ENCODE measurements around the gene PABPC1L. TPM values are rescaled to one million over a fixed set of nuclear protein-coding genes. Genes with fewer than 3 reads are reported as not detected.

PABPC1L gene
- total RNA-seq, 1 donor from 2014 or later: 45.3 TPM

DNA sequence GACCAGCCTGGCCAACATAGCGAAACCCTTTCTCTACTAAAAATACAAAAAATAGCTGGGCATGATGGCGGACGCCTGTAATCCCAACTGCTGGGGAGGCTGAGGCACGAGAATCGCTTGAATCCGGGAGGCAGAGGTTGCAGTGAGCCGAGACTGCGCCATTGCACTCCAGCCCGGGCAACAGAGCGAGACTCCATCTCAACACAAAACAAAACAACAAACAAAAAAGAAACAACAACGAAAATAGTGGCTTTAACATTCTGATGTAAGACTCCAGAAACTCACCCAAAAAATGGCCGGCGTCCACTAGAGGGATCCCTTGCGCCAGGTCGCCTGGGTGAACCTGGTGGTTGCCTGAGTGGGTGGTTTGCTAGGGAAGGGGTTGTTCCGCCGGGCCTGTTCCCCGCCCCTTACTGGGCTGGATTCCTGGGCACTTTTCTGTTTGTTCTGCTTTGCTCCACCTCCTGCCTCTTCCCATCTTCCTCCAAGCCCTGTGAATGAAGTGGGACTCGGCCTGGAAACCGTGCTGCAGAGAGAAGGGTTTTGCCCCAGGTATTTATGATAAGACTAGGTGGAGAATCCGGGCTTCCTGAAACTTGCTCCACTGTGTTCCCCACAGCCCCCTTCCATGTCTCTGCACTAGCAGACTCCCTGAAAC lies 1.5 kb downstream of the PABPC1L start:
- peak overlapping the region; percentile 71 for H3K4me3 Mint-ChIP-seq
- H3K27me3 Mint-ChIP-seq (ENCODE audit: insufficient read depth, low read depth): no peaks in the 10 kb centered on the region
- peaks cover 7% of the 10 kb centered on the region for H3K79me2 ChIP-seq (ENCODE audit: low read depth)
- no peaks in the 10 kb centered on the region for H3K9me3 Mint-ChIP-seq
- H4K20me1 ChIP-seq (ENCODE audit: low read depth): peaks cover 22% of the 10 kb centered on the region
- H3F3A ChIP-seq (ENCODE audit: low read depth): peaks cover 42% of the 10 kb centered on the region
- no peaks in the 10 kb centered on the region for H3K27me3 ChIP-seq
- no peak overlapping the region for H3K9ac ChIP-seq
- peak overlapping the region; percentile 92 for H3K4me2 ChIP-seq
- no peak overlapping the region for H3K27ac ChIP-seq
- H3K4me1 Mint-ChIP-seq: peaks cover 13% of the 10 kb centered on the region
- H3K27ac Mint-ChIP-seq: no peak overlapping the region
- peaks cover 8% of the 10 kb centered on the region for H3K36me3 Mint-ChIP-seq
- H3K36me3 ChIP-seq: peaks cover 5% of the 10 kb centered on the region
- H2AFZ ChIP-seq (replicated peaks): peak overlapping the region; percentile 22
- peaks cover 8% of the 10 kb centered on the region for H3K4me1 ChIP-seq
- no peaks in the 10 kb centered on the region for H3K9me3 ChIP-seq (ENCODE audit: low read depth)
- TF ChIP-seq EZH2 (IDR thresholded peaks at IDR 0.05) (no peak), EZH2phosphoT487 (IDR thresholded peaks at IDR 0.05) (no peak)
- TF ChIP-seq, protein P1, sequence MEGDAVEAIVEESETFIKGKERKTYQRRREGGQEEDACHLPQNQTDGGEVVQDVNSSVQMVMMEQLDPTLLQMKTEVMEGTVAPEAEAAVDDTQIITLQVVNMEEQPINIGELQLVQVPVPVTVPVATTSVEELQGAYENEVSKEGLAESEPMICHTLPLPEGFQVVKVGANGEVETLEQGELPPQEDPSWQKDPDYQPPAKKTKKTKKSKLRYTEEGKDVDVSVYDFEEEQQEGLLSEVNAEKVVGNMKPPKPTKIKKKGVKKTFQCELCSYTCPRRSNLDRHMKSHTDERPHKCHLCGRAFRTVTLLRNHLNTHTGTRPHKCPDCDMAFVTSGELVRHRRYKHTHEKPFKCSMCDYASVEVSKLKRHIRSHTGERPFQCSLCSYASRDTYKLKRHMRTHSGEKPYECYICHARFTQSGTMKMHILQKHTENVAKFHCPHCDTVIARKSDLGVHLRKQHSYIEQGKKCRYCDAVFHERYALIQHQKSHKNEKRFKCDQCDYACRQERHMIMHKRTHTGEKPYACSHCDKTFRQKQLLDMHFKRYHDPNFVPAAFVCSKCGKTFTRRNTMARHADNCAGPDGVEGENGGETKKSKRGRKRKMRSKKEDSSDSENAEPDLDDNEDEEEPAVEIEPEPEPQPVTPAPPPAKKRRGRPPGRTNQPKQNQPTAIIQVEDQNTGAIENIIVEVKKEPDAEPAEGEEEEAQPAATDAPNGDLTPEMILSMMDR (IDR thresholded peaks at IDR 0.05): peak; percentile 77
- peak overlapping the region; percentile 91 for H3K4me3 ChIP-seq
- DNase-seq (ENCODE audit: low spot score): peak; percentile 88

DNA sequence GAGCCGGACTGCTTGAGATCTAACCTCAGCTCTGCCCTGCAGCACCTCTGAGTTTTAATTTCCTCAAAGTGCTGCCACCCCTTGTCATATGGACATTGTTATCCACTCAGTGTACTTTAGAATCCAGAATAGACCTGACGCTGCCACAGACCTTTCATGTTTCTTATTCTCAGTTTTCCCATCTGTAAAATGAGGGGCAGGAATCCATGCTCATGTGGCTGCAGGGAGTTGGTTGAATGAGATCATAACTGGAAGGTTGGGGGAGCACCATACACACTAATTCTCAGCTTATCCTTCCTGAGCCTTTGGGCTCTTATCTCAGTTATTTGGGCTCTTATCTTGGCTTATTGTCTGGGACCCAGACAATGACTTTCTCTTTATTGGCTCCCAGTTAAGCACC lies 2.3 kb downstream of the PABPC1L start:
- Mint-ChIP-seq H3K27me3 (ENCODE audit: insufficient read depth, low read depth) (no peaks in the 10 kb centered on the region), H3K4me1 (peaks cover 13% of the 10 kb centered on the region), H3K4me3 (no peak overlapping the region), H3K36me3 (peaks cover 8% of the 10 kb centered on the region), H3K27ac (no peak overlapping the region), H3K9me3 (no peaks in the 10 kb centered on the region)
- no peaks in the 10 kb centered on the region for H3K36me3 ChIP-seq
- H3K4me1 ChIP-seq: peaks cover 8% of the 10 kb centered on the region
- H3K27me3 ChIP-seq: no peaks in the 10 kb centered on the region
- H3K79me2 ChIP-seq (ENCODE audit: low read depth): peaks cover 7% of the 10 kb centered on the region
- H4K20me1 ChIP-seq (ENCODE audit: low read depth): peaks cover 28% of the 10 kb centered on the region
- peaks cover 44% of the 10 kb centered on the region for H3F3A ChIP-seq (ENCODE audit: low read depth)
- no peak overlapping the region for H3K27ac ChIP-seq
- no peak for DNase-seq (ENCODE audit: low spot score)
- peak overlapping the region; percentile 65 for H3K4me2 ChIP-seq
- H2AFZ ChIP-seq (replicated peaks): no peak overlapping the region
- no peaks in the 10 kb centered on the region for H3K9me3 ChIP-seq (ENCODE audit: low read depth)
- H3K4me3 ChIP-seq: no peak overlapping the region
- H3K9ac ChIP-seq: no peak overlapping the region
- TF ChIP-seq EZH2phosphoT487 (IDR thresholded peaks at IDR 0.05) (no peak), EZH2 (IDR thresholded peaks at IDR 0.05) (no peak)
- TF ChIP-seq, protein P1 (IDR thresholded peaks at IDR 0.05): no peak

DNA sequence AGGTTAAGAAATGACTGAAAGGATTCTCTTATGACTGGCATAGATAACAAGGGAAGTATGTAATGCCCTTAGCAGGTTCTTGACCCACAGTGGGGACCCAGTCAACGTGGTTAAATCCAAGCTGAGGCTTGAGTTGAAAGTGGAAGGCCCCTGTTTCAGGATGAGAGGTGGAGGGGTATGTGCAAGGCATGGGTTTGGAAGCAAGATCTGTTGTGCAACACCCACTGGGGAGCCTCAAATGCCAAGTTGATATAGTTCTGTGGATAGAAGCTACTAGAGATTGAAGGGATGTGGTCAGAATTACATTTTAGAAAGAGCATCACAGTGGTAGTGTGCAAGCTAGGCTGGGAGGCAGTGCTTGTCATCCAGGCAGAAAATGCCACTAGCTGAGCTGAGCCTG lies 5.1 kb downstream of the PABPC1L start:
- Histone ChIP-seq H3K4me1 (peaks cover 5% of the 10 kb centered on the region), H3K4me2 (no peak overlapping the region), H3K9me3 (ENCODE audit: low read depth) (no peaks in the 10 kb centered on the region), H3K27ac (no peak overlapping the region), H3F3A (ENCODE audit: low read depth) (peaks cover 22% of the 10 kb centered on the region), H3K79me2 (ENCODE audit: low read depth) (peaks cover 7% of the 10 kb centered on the region), H3K9ac (no peak overlapping the region), H2AFZ (replicated peaks) (no peak overlapping the region), H3K4me3 (no peak overlapping the region), H4K20me1 (ENCODE audit: low read depth) (peaks cover 12% of the 10 kb centered on the region), H3K36me3 (no peaks in the 10 kb centered on the region), H3K27me3 (no peaks in the 10 kb centered on the region)
- Mint-ChIP-seq H3K4me1 (peaks cover 6% of the 10 kb centered on the region), H3K36me3 (peaks cover 11% of the 10 kb centered on the region), H3K9me3 (no peaks in the 10 kb centered on the region), H3K27me3 (ENCODE audit: insufficient read depth, low read depth) (no peaks in the 10 kb centered on the region), H3K4me3 (no peak overlapping the region), H3K27ac (no peak overlapping the region)
- TF ChIP-seq, protein P1 (IDR thresholded peaks at IDR 0.05): no peak
- TF ChIP-seq EZH2 (IDR thresholded peaks at IDR 0.05) (no peak), EZH2phosphoT487 (IDR thresholded peaks at IDR 0.05) (no peak)
- no peak for DNase-seq (ENCODE audit: low spot score)

All from neural progenitor cell (in vitro differentiated cells).